GM21619 (cell line): ENCODE data around the gene SLC8A1.

Source experiments
- ATAC-seq: cut with Tn5 transposase; IDR thresholded peaks from one replicate; pipeline ENCODE4 v1.9.1; 2021; ENCODE audit not compliant: unreplicated experiment

The SLC8A1 gene

GRCh38 chr2:40248294-40248693 lies 203.6 kb downstream of the SLC8A1 start:
- ATAC-seq, result no peak

DNA sequence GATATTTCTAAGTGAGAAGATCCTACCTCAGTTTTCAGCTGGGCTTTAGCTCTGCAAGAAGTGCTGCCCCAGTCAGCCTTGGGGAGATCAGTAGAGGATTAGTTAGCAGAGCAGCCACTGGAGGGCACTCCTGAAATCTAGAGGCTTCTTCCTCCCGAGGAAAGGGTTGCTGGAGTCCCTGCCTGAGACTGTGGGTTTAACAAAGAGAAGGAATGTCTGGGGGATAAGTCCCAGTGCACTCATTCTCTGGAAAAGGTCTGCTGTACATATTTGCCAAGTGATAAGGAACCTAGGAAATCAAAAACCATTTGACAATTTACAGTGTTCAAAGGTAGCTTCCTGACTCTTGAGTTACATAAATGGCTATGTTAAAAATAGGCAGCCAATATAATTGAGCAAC lies 207.2 kb downstream of the SLC8A1 start:
- ATAC-seq, result peak; percentile 78

- no peak for ATAC-seq
Observed at GRCh38 chr2:40244251-40244650, 207.6 kb downstream of the SLC8A1 start.

- no peak for ATAC-seq
Observed at GRCh38 chr2:40243581-40244187, 208.2 kb downstream of the SLC8A1 start.

DNA sequence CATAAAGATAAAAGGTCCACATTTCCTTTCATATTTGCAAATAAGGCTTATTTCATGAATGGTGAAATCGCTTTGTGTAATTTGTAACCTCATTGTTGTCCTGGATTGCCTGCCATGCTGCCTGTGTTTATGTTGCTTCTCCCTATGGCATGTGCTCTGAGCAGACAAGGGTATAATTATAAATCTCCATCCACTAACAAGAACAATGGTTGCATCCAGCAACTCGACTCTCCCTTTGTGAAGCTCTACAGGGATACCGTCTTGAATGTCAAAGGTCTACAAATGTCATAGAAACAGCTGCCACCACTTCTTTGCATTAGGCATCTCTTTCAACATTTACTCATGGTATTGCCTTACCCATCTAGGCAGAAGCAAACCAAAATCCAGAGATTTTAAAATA lies 209.6 kb downstream of the SLC8A1 start:
- no peak for ATAC-seq

DNA sequence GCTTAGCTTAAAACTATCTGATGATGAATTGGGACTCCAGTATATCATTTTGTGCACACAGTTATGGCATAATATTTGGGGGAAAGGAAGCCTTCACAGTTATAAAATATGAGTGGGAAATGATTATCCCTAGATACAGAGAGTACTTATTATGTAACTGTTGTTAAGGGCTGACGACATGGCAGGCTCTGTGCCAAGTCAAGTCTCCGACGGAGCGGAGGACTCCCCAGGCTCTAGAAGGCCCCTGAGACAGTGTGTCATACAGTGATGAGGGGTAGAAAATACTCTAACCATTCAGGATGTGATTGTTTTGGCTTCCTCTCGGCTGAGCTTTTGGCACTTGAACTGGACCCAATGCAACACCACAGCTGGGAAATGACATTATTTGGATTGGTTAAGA lies 211.8 kb downstream of the SLC8A1 start:
- ATAC-seq, result no peak

DNA sequence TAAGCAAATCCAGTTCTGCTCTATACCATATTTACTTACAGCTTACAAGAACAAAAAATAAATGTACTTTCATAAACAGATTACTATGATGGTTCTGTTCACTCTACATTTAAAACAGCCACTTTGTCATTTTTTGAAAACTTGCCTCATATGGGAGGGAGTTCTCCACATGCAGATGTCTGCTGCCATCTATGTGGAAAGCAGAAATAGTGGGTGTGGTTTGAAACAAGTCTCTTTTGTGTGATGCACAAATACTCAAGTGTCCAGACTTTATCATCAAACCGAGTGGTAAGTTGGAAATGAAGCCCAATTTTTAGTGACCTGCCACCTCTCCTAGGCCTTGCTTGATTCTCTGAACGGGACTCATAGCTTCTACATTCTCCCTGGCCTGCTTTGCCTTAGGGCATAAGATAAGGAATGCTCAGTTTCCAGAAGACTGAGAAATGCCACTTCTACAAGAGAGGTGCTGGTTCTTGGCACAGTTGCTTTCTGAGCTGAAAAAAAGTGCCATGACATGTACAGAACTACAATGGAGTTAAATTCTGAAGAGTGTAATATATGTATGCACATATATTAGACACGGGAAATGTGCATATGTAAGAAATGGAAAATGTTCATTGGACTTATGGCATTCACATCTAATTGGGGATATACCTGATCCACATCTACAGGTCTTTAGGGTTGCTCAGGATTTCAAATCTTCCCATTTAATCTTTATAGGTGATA lies 221.0 kb downstream of the SLC8A1 start:
- no peak for ATAC-seq

DNA sequence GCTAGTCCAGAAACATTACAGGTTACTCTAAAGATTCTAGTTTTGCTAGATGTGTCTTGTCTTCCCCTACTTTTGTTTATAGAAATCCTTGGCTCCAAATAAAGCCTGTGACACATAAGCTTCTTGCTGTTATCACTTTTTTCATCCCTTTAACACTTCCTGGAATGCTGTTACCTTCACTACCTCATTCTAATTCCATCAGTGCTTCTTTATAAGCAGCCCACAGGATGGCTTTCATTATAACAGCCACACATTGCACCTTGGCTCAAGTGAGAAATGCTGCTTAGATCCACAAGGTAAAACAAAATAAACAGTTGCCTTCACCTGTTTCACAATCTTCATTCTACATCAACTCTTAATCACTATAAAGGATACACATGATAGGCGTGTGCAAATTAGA lies 221.7 kb downstream of the SLC8A1 start:
- ATAC-seq, result no peak

DNA sequence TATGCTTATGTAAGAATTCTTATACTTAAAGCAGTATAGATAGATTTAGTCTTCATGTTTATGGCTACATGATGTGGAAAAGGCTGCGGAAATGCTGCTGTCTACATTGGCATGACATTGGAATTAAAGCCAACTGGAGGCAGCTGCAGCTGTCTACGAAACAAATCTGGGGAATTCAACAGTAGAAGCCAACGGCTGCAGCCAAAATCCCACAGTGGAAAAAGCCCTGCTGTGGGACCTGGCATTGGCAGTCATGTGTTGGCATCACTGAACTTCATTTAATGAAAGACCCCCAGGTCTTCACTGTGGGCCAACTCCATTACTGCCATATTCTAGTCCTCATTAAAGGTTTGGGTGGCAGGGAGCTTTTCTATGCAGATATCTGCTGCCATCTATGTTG lies 223.6 kb downstream of the SLC8A1 start:
- no peak for ATAC-seq

DNA sequence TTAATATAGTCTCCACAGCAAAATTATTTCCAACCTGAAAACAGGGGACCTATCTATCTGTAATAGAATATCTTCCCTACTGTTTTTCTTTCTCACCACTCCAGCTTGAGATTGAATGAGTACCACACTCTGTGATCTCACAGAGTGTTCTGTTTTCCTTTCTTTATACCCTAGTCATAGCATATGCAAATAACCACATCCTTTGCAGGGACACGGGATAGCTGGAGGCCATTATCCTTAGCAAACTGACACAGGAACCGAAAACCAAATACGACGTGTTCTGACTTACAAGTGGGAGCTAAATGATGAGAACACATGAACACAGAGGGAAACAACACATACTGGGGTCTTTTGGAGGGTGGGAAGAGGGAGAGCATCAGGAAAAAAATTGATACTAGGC lies 224.7 kb downstream of the SLC8A1 start:
- ATAC-seq, result no peak

DNA sequence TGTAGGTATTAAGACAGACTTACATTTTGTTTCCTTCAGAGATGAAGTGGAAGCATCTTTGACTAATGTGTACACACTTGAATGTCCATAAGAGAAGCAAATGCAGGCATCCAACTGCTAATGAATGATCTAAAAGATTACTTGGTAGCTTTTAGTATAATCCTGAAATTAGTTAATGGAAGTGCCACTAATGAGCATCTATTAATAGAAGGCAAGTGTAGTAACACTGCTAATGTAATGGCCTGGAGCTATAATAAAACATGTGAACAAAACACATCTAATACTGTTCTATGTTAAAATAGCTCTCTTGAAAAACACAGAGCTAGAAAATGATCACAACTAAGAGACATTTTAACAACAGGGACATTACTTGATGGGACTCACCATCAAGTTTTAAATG lies 225.3 kb downstream of the SLC8A1 start:
- ATAC-seq, result no peak

DNA sequence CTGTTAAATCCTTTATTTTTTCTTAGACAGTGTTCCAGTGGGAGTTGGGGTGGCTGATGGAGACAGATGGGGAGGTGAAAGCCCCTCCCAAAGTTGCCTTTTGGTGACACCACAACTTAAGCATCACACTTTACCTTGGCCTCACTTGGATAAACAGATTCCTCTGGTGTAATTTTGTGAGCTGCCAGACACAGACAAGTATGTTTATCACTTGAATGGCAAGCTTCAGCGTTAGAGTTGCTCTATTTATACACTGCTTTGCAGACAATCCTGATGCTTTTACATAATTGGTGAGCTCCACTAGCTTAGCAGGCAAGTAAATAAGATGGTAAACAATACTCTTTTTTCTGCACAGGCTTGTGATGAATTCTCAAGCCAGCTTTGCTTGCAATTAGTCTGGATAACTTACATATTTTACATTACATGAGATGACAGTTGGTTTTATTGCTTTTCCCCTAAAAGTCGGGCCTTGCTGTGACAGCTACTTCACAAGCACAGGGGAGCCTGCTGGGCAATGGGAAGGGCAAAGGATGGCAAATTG lies 226.2 kb downstream of the SLC8A1 start:
- ATAC-seq, result no peak

DNA sequence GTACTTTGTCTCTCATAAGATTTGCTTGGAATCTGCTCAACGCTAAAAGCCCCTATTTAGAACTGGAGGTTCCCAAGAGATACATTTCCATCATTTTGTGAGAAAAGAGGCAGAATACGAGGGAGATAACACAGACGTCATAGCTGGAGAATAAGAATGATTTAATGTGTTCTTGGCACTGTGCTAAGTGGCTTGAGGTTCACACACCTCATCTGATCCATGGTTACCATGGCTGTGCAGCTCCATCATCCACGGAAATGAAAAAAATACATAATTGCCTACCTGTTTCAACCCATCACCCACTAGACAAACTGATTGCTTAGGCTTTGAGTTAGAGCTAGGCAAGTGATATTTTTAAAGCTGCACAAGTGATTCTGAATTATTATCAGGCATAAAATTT lies 227.6 kb downstream of the SLC8A1 start:
- ATAC-seq, result no peak

GRCh38 chr2:40220177-40220925 lies 231.5 kb downstream of the SLC8A1 start:
- ATAC-seq, result no peak

DNA sequence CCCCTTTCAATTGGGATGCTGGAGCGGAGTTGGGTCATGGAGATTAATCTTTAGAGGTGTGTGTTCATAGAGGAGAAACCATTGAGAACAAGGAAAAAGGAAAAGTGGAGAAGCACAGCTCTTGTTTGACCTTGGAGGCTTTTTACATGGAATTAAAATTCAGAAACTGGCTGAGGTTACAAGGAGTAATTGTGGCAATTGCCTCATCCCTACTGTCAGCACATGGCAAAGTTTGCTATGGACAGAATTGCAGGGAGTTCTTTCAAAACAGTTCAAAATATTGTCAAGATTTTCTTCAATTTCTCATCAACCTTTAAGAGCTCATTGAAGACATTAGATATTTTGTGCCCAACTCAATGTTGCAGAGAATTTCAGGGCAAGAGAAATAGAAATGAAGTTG lies 232.7 kb downstream of the SLC8A1 start:
- ATAC-seq, result no peak

GRCh38 chr2:40218679-40219078 lies 233.2 kb downstream of the SLC8A1 start:
- ATAC-seq, result no peak

DNA sequence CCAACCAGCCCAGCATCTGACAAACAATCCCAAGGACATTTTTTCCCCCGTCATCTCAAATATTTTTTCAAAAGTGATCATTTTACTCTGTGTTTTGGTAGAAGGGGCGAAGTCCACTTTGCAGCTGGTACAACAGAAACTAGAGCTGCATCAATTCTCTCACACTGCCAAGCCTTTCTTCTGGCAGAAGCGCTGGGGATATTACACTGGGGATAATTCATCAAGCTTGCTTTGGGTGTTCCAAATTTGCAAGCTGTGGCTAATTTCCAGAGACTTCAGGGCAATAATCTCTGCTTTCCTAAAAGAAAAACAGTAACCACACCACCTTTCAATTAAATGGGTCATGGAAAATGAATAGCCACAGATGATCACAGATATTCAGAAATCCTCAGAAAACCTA lies 238.3 kb downstream of the SLC8A1 start:
- no peak for ATAC-seq

- ATAC-seq, result no peak
Observed at GRCh38 chr2:40213071-40213470, 238.8 kb downstream of the SLC8A1 start.

GRCh38 chr2:40210968-40211353 lies 240.9 kb downstream of the SLC8A1 start:
- ATAC-seq, result no peak

DNA sequence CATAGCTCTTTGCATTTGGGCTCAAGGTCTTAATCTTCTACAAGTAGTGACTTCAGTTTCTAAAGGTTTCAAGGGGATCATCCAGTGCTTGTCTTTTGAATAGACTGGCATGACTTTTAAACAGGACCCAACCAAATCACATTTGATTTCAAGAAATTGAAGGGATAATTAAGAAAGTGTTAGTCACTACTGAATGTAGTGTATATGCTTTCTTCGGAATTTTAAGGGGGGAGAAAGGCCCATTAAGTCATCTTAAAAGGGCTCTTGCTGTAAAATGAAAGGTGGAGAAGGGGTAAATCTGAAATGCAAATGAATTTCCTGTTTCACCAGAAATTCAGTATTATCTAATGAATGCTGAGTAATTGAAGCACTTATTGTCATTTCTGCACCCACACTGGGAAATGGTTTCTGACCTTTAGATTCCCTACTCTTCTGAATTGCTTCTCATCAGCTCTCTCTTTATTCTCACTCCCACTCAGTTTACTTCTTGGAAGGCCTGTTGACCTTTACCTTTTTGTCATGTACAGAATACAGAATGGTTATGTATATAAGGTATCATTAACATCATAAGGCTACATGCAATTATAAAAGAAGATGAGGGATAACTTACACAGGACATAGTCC lies 241.4 kb downstream of the SLC8A1 start:
- ATAC-seq, result no peak

GRCh38 chr2:40209761-40210160 lies 242.1 kb downstream of the SLC8A1 start:
- no peak for ATAC-seq

- ATAC-seq, result no peak
Observed at GRCh38 chr2:40208463-40208862, 243.4 kb downstream of the SLC8A1 start.
